CD4-positive, alpha-beta T cell (primary cell): Measurements from ENCODE around the gene ZFC3H1. TPM values are rescaled to one million over a fixed set of nuclear protein-coding genes. Genes with fewer than 3 reads are reported as not detected.

Experiments used
- ATAC-seq: fragments of 200-7000 bp; cut with Tn5 transposase; one replicate; pipeline ENCODE4 v1.10.0; 2022; ENCODE audit warnings: mild to moderate bottlenecking; ENCODE audit not compliant: poor library complexity
- CTCF ChIA-PET: fragments of 350-600 bp; sonication (Branson Sonifier 250); formaldehyde crosslinking; loops from one replicate; lab custom pipeline; 2021; ENCODE audit warnings: antibody characterized with exemption, inconsistent platforms; lab: Charles Lee
- POLR2A ChIA-PET: fragments of 350-600 bp; sonication (Branson Sonifier 250); formaldehyde crosslinking; loops from one replicate; lab custom pipeline; 2021; ENCODE audit warnings: antibody characterized with exemption, inconsistent platforms; lab: Charles Lee
- DNase-seq, 14 experiments: peaks; one replicate each; pipeline ENCODE4 v3.0.0-alpha.2; 2013 to 2020; ENCODE audit warnings: mixed read lengths in 2 of 14
- H3K27ac ChIP-seq, 2 donors: one replicate each; pipeline versions ENCODE4 v1.5.1 to v1.7.0; 2013; ENCODE audit warnings: low read length in 2 of 2, low read depth in 1 of 2, mild to moderate bottlenecking in 1 of 2
- H3K27me3 ChIP-seq, 2 experiments: 1 replicate in 1 of 2; 2 replicates in 1 of 2; pipeline versions ENCODE4 v1.6.1 to v1.7.0; 2013; ENCODE audit warnings: low read length in 2 of 2, control low read depth in 1 of 2, mild to moderate bottlenecking in 1 of 2, moderate library complexity in 1 of 2; ENCODE audit not compliant: insufficient read depth in 2 of 2, control insufficient read depth in 1 of 2
- H3K36me3 ChIP-seq: one replicate; pipeline ENCODE4 v1.6.1; 2013; ENCODE audit warnings: low read length, control low read depth; ENCODE audit not compliant: insufficient read depth
- H3K4me1 ChIP-seq: one replicate; pipeline ENCODE4 v1.6.1; 2013; ENCODE audit warnings: low read length, control low read depth; ENCODE audit not compliant: insufficient read depth
- H3K4me3 ChIP-seq: one replicate; pipeline ENCODE4 v1.5.1; 2013; ENCODE audit warnings: mild to moderate bottlenecking, low read length, moderate library complexity
- H3K9me3 ChIP-seq, 2 experiments: 1 replicate in 1 of 2; 2 replicates in 1 of 2; pipeline versions ENCODE4 v1.6.1 to v1.7.0; 2013; ENCODE audit warnings: low read length in 2 of 2, mild to moderate bottlenecking in 2 of 2, control low read depth in 1 of 2, moderate library complexity in 1 of 2; ENCODE audit not compliant: control insufficient read depth in 1 of 2, insufficient read depth in 1 of 2
- H3K27ac Mint-ChIP-seq: one replicate; pipeline ENCODE4 v1.8.0; 2020; ENCODE audit warnings: mixed read lengths
- H3K27me3 Mint-ChIP-seq: one replicate; pipeline ENCODE4 v1.8.0; 2021; ENCODE audit warnings: mixed read lengths
- H3K36me3 Mint-ChIP-seq: one replicate; pipeline ENCODE4 v1.8.0; 2021; ENCODE audit warnings: low read depth, mixed read lengths
- H3K4me1 Mint-ChIP-seq: one replicate; pipeline ENCODE4 v1.8.0; 2021; ENCODE audit warnings: low read depth, mixed read lengths
- H3K4me3 Mint-ChIP-seq: one replicate; pipeline ENCODE4 v1.8.0; 2020; ENCODE audit warnings: mild to moderate bottlenecking, mixed read lengths
- H3K9me3 Mint-ChIP-seq: one replicate; pipeline ENCODE4 v1.8.0; 2020; ENCODE audit warnings: mixed read lengths
- CTCF ChIP-seq: fragments of 200-600 bp; IDR thresholded peaks from one replicate; pipeline ENCODE4 v1.8.0; 2022; ENCODE audit warnings: antibody characterized with exemption, mild to moderate bottlenecking
- intact Hi-C, 2 experiments: fragments of 100-400 bp; cut with DNase I in 1 of 2; cut with micrococcal nuclease in 1 of 2; formaldehyde crosslinking; loops; one replicate each; pipeline versions ENCODE4 v1.15.1 to v1.9.0; 2023 to 2025; cut with DNase I, micrococcal nuclease
- total RNA-seq, 174 experiments: library from RNA in 2 of 174; stranded (reverse) in 2 of 174; gene quantifications; one replicate each; pipeline ENCODE4 v1.2.3 and lab custom pipeline; 2021 to 2026

The ZFC3H1 gene
- total RNA-seq, 2 experiments from 2014 or later: 131 to 135 TPM

- Histone ChIP-seq H3K4me1 (no peaks in the 10 kb centered on the region), H3K27me3 (peaks cover 0 to 6% of the 10 kb centered on the region in 2 experiments), H3K4me3 (no peak overlapping the region), H3K9me3 (no peaks in the 10 kb centered on the region), H3K36me3 (no peaks in the 10 kb centered on the region), H3K27ac (no peak overlapping the region)
- Mint-ChIP-seq H3K27me3 (peaks cover 18% of the 10 kb centered on the region), H3K4me3 (no peak overlapping the region), H3K9me3 (no peaks in the 10 kb centered on the region), H3K27ac (no peak overlapping the region), H3K36me3 (no peaks in the 10 kb centered on the region), H3K4me1 (no peaks in the 10 kb centered on the region)
- CTCF ChIA-PET: no interaction called here
- DNase-seq (no peak), ATAC-seq (no peak)
- no peak for TF ChIP-seq CTCF
- POLR2A ChIA-PET: no interaction called here
- intact Hi-C loops: no loop called here
Measured at GRCh38 chr12:71567537-71567936, 96.1 kb downstream of the ZFC3H1 start.

GRCh38 chr12:71566655-71567054 lies 97.0 kb downstream of the ZFC3H1 start:
- H3K4me3 ChIP-seq: no peak overlapping the region
- H3K27me3 Mint-ChIP-seq: peaks cover 15% of the 10 kb centered on the region
- no peak overlapping the region for H3K27ac ChIP-seq
- no peak overlapping the region for H3K27ac Mint-ChIP-seq
- no peaks in the 10 kb centered on the region for H3K9me3 ChIP-seq
- DNase-seq (no peak), ATAC-seq (no peak)
- POLR2A ChIA-PET: no interaction called here
- H3K36me3 Mint-ChIP-seq: no peaks in the 10 kb centered on the region
- no peak for TF ChIP-seq CTCF
- H3K4me1 ChIP-seq: no peaks in the 10 kb centered on the region
- H3K36me3 ChIP-seq: no peaks in the 10 kb centered on the region
- no peaks in the 10 kb centered on the region for H3K9me3 Mint-ChIP-seq
- peaks cover 0 to 6% of the 10 kb centered on the region in 2 experiments for H3K27me3 ChIP-seq
- H3K4me3 Mint-ChIP-seq: no peak overlapping the region
- no peaks in the 10 kb centered on the region for H3K4me1 Mint-ChIP-seq
- intact Hi-C loops: no loop called here
- CTCF ChIA-PET: no interaction called here

GRCh38 chr12:71565535-71565934 lies 98.1 kb downstream of the ZFC3H1 start:
- H3K27me3 ChIP-seq: peaks cover 0 to 6% of the 10 kb centered on the region in 2 experiments
- no peak overlapping the region for H3K4me3 Mint-ChIP-seq
- no peak overlapping the region for H3K27ac ChIP-seq
- no peaks in the 10 kb centered on the region for H3K4me1 ChIP-seq
- DNase-seq: no peak
- intact Hi-C loops: no loop called here
- no peaks in the 10 kb centered on the region for H3K9me3 Mint-ChIP-seq
- no peaks in the 10 kb centered on the region for H3K36me3 Mint-ChIP-seq
- no peak for TF ChIP-seq CTCF
- peaks cover 15% of the 10 kb centered on the region for H3K27me3 Mint-ChIP-seq
- H3K9me3 ChIP-seq: no peaks in the 10 kb centered on the region
- ChIA-PET CTCF (no interaction called here), POLR2A (no interaction called here)
- no peaks in the 10 kb centered on the region for H3K36me3 ChIP-seq
- H3K27ac Mint-ChIP-seq: no peak overlapping the region
- no peak overlapping the region for H3K4me3 ChIP-seq
- no peak for ATAC-seq
- H3K4me1 Mint-ChIP-seq: no peaks in the 10 kb centered on the region
